Effector memory CD8-positive, alpha-beta T cell (primary cell): ENCODE measurements around the gene NUCB2.
"Not testable (repeated sequence)": the region's sequence is repeated elsewhere in the genome, so short reads cannot be mapped to it uniquely, and the experiment has no call there.

Experiments used
- ATAC-seq: fragments of 150-1000 bp; cut with Tn5 transposase; replicated peaks from 2 replicates; pipeline ENCODE4 v1.10.0; 2021; ENCODE audit warnings: mild to moderate bottlenecking, moderate library complexity
- DNase-seq, 3 experiments: peaks; one replicate each; pipeline ENCODE4 v3.0.0; 2021
- H3K27ac Mint-ChIP-seq, 2 donors: one replicate each; pipeline ENCODE4 v1.8.0; 2022; ENCODE audit warnings: mild to moderate bottlenecking in 2 of 2, mixed read lengths in 2 of 2, moderate library complexity in 2 of 2
- H3K27me3 Mint-ChIP-seq, 2 donors: one replicate each; pipeline ENCODE4 v1.8.0; 2022; ENCODE audit warnings: mixed read lengths in 2 of 2
- H3K36me3 Mint-ChIP-seq: one replicate; pipeline ENCODE4 v1.8.0; 2022; ENCODE audit warnings: mild to moderate bottlenecking, moderate library complexity, mixed read lengths; ENCODE audit not compliant: insufficient read depth
- H3K4me1 Mint-ChIP-seq, 2 donors: one replicate each; pipeline ENCODE4 v1.8.0; 2022; ENCODE audit warnings: low read depth in 2 of 2, mixed read lengths in 2 of 2
- H3K4me3 Mint-ChIP-seq, 2 donors: one replicate each; pipeline ENCODE4 v1.8.0; 2022; ENCODE audit warnings: mild to moderate bottlenecking in 2 of 2, mixed read lengths in 2 of 2, moderate library complexity in 2 of 2
- H3K9me3 Mint-ChIP-seq, 2 donors: one replicate each; pipeline ENCODE4 v1.8.0; 2022; ENCODE audit warnings: mixed read lengths in 2 of 2
- total RNA-seq, 9 experiments: gene quantifications; one replicate each; lab custom pipeline; 2026; lab: John Stamatoyannopoulos, UW

Gene NUCB2
- total RNA-seq = 7.6 to 91.5 (median 25.9) reads per million in 9 experiments

DNA sequence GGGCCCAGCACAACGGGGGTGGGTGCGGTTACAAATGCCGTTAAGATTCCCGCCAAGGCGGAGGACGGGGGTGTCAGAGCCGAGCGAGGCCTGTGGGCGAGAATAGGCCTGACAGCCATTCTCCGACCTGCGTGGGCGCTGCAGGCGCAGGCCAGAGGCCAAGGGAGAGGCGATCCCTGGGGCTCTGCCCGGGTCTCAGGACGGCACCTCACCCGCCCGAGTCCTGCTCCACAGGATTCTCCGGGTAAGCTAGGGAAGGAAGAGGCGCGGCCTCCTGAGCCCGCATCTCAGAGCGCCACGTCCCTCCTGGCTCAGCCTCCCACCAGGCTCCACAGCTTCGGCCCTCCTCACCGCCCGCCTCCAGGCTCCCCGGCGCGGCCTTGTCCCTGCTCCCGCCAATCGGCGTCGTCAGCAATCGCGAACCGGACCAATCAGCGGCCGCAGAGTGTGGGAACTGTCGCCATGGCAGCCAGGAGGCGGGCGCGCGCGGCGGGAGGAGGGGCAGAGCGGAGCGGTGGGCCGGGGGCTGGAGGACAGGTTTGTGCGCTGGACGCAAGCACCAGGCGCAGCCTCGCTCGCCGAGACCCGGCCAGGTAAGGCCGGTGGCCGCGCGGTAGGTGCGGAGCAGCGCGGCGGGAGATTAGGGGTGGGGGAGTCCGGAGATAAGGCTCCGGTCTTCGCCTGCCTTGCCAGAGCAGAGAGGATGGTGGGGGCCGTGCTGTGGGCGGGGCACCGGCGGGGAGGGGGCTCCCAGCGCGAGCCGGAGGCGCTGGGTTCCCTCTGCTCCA, at the start of gene NUCB2:
Gene NUCB2, plus strand, starts transcription at position 504 of the 788 bp plus-strand sequence. CDS start 18,585 bp downstream, outside the sequence.
- H3K4me1 Mint-ChIP-seq = peaks cover 19 to 28% of the 10 kb centered on the region in 2 donors
- no peaks in the 10 kb centered on the region for H3K9me3 Mint-ChIP-seq
- H3K4me3 Mint-ChIP-seq = peak within 1 kb of the TSS; percentile 63 to 95
- peak; percentile 94 for ATAC-seq
- peaks cover 19% of the 10 kb centered on the region for H3K36me3 Mint-ChIP-seq
- no peaks in the 10 kb centered on the region for H3K27me3 Mint-ChIP-seq
- peak; percentile 92 to 94 (median 93) for DNase-seq
- H3K27ac Mint-ChIP-seq = peak within 1 kb of the TSS; percentile 7 to 46

DNA sequence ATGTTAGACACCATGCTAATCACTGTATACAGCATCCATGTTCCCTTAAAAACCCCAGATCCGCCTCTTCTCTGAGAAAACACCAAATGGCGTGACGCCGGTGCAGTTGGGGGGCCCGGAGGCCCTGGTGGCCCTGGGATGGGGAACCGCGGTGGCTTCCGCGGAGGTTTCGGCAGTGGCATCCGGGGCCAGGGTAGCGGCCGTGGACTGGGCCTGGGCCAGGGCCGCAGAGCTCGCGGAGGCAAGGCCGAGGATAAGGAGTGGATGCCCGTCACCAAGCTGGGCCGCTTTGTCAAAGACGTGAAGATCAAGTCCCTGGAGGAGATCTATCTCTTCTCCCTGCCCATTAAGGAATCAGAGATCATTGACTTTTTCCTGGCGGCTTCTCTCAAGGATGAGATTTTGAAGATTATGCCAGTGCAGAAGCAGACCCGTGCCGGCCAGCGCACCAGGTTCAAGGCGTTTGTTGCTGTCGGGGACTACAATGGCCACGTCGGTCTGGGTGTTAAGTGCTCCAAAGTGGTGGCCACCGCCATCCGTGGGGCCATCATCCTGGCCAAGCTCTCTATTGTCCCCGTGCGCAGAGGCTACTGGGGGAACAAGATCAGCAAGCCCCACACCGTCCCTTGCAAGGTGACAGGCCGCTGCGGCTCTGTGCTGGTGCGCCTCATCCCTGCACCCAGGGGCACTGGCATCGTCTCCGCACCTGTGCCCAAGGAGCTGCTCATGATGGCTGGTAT, 48.2 kb upstream of the NUCB2 start:
- not testable (repeated sequence) for H3K4me3 Mint-ChIP-seq, H3K36me3 Mint-ChIP-seq, H3K27me3 Mint-ChIP-seq, DNase-seq, ATAC-seq, H3K4me1 Mint-ChIP-seq, H3K9me3 Mint-ChIP-seq, H3K27ac Mint-ChIP-seq

DNA sequence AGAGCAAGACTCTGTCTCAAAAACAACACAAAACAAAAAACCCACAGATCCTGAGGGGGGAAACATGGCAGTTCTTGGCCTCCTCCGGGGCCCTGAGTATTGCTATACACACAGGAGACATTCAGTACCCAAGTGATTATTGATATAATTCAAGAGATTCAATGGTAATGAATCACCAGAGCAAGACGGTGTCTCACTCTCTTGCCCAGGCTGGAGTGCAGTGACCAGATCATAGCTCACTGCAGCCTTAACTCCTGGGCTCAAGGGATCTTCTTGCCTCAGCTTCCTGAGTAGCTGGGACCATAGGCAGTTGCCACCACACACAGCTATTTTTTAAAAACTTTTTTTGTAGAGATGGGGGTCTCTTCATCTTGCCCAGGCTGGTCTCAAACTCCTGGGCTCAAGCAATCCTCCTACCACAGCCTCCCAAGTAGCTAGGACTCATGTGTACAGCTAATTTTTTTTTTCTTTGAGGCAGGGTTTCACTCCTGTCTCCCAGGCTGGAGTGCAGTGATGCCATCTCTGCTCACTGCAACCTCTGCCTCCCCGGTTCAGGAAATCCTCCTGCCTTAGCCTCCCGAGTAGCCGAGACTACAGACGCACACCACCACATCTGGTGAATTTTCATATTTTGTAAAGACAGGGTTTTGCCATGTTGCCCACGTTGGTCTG, 46.9 kb upstream of the NUCB2 start:
- no peak for ATAC-seq
- Mint-ChIP-seq H3K36me3 (no peaks in the 10 kb centered on the region), H3K27me3 (no peaks in the 10 kb centered on the region), H3K4me1 (peaks cover 6 to 7% of the 10 kb centered on the region in 2 donors), H3K9me3 (no peaks in the 10 kb centered on the region), H3K27ac (peak overlapping the region in 1 of 2 donors; percentile 72), H3K4me3 (peak overlapping the region in 1 of 2 donors; percentile 66)
- no peak for DNase-seq

DNA sequence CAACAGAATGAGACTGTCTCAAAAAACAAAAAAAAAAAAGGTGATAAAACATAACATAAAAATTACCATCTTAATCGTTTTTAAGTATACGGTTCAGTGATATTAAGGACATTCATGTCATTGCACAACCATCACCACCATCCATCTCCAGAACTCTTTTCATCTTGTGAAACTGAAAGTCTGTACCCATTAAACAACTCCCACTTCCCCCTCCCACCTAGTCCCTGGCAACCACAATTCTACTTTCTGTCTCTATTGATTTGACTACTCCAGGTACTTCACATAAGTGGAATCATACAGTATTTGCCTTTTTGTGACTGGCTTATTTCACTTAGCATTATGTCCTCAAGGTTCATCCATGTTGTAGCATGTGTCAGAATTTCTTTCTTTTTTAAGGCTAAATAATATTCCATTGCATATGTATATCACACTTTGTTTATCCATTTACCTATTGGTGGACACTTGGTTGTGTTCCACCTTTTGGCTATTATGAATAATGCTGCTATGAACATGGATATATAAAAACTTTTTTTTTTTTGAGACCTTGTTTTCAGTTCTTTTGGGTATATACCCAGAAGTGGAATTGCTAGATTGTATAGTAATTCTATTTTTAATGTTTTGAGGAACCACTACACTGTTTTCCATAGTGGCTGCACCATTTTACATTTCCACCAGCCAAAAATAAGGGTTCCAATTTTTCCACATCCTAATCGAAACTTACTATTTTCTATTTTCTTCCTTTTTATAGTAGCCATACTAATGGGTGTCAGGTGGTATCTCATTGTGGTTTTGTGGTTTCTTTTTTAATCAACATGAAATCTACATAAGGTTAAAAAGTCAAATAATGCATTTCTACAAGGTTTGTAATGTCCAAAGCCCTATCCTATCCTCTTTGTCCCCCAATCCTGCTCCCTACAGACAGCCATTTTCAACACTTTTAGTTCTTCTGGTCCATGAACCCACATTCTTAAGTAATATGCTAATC, 45.4 kb upstream of the NUCB2 start:
- Mint-ChIP-seq H3K4me1 (peaks cover 6 to 7% of the 10 kb centered on the region in 2 donors), H3K4me3 (peak overlapping the region; percentile 11 to 56), H3K27ac (no peak overlapping the region), H3K9me3 (no peaks in the 10 kb centered on the region), H3K27me3 (no peaks in the 10 kb centered on the region), H3K36me3 (no peaks in the 10 kb centered on the region)
- DNase-seq = peak in 1 of 3 experiments; percentile 4
- peak; percentile 86 for ATAC-seq

DNA sequence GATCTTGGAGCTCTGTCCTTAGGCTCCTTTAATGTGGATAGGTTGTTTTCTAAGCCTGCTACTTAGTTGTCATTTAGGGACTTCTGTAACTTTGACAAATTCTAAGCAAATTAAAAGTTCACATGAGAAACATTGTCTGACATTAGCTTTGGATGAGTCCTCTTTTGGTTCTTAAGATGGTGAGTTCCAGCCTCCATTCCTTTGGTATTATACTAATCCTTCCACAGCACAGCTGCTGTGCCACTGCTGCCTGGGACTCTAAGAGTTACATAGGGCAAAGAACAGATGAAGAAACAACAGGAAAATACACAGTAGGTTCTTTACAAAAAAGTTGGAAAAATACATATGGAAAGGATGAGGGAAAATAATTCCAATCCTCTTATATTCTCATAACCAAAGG, 43.4 kb upstream of the NUCB2 start:
- Mint-ChIP-seq H3K36me3 (no peaks in the 10 kb centered on the region), H3K9me3 (no peaks in the 10 kb centered on the region), H3K4me1 (peaks cover 6 to 7% of the 10 kb centered on the region in 2 donors), H3K4me3 (no peak overlapping the region), H3K27me3 (peaks cover 0 to 2% of the 10 kb centered on the region in 2 donors), H3K27ac (no peak overlapping the region)
- DNase-seq = no peak
- ATAC-seq = no peak

DNA sequence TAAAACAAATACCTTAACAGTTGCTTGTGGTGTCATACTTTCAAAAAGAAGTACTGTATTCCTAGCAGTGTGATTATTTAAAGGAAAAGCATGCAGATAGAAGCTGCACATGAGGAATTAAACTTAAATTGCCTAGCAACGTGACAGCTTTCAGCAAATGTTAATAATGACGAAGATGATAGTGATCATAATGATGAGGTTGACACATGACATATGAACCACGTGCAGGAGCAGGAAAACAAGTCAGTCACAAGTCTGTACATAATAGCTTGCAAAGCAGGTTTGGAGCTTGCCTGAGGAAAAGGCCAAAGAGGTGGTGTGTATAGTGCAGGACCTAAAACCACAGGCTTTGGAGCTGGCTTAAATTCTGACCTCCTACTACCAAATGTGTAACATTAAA, 38.2 kb upstream of the NUCB2 start:
- peaks cover 0 to 4% of the 10 kb centered on the region in 2 donors for H3K4me1 Mint-ChIP-seq
- H3K4me3 Mint-ChIP-seq = no peak overlapping the region
- ATAC-seq (no peak), DNase-seq (no peak)
- H3K27ac Mint-ChIP-seq = no peak overlapping the region
- H3K9me3 Mint-ChIP-seq = no peaks in the 10 kb centered on the region
- H3K27me3 Mint-ChIP-seq = peaks cover 4 to 17% of the 10 kb centered on the region in 2 donors
- no peaks in the 10 kb centered on the region for H3K36me3 Mint-ChIP-seq

GRCh38 chr11:17239927-17240326, 36.6 kb upstream of the NUCB2 start:
- not testable (repeated sequence) for ATAC-seq, H3K9me3 Mint-ChIP-seq, DNase-seq, H3K4me3 Mint-ChIP-seq, H3K36me3 Mint-ChIP-seq, H3K4me1 Mint-ChIP-seq, H3K27ac Mint-ChIP-seq
- H3K27me3 Mint-ChIP-seq = peaks cover 4 to 17% of the 10 kb centered on the region in 2 donors

DNA sequence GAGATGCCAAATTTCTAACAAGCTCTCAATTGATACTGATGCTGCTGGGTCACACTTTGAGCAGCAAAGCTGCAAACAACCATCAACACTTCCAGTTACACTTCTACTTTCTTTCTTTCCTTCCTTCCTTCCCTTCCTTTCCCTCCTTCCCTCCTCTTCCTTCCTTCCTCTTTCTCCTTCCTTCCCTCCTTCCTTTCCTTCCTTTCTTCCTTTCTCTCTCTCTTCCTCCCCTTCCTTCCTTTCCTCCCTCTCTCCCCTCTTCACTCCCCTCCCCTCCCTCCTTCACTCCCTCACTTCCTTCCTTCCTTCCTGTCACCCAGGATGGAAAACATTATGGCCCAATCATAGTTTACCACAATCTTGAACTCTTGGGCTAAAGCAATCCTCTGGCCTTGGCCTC, 35.8 kb upstream of the NUCB2 start:
- peaks cover 4 to 17% of the 10 kb centered on the region in 2 donors for H3K27me3 Mint-ChIP-seq
- no peak overlapping the region for H3K4me3 Mint-ChIP-seq
- peaks cover 4 to 7% of the 10 kb centered on the region in 2 donors for H3K4me1 Mint-ChIP-seq
- H3K27ac Mint-ChIP-seq = no peak overlapping the region
- H3K9me3 Mint-ChIP-seq = no peaks in the 10 kb centered on the region
- no peak for DNase-seq
- no peaks in the 10 kb centered on the region for H3K36me3 Mint-ChIP-seq
- ATAC-seq = no peak

DNA sequence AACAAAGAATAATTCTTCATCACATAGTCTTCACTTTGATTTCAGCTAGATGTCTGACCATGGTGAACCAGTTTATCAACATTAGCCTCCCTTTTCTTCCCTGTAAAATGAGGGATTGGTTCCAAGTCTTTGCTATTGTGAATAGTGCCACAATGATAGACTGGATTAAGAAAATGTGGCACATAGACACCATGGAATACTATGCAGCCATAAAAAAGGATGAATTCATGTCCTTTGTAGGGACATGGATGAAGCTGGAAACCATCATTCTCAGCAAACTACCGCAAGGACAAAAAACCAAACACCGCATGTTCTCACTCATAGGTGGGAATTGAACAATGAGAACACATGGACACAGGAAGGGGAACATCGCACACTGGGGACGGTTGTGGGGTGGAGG, 33.6 kb upstream of the NUCB2 start:
- H3K4me3 Mint-ChIP-seq, H3K9me3 Mint-ChIP-seq, H3K36me3 Mint-ChIP-seq, H3K27ac Mint-ChIP-seq, H3K4me1 Mint-ChIP-seq, DNase-seq, ATAC-seq: not testable (repeated sequence)
- H3K27me3 Mint-ChIP-seq = peaks cover 4 to 17% of the 10 kb centered on the region in 2 donors

- H3K27ac Mint-ChIP-seq = no peak overlapping the region
- H3K9me3 Mint-ChIP-seq = no peaks in the 10 kb centered on the region
- no peak for ATAC-seq
- peaks cover 0 to 7% of the 10 kb centered on the region in 2 donors for H3K27me3 Mint-ChIP-seq
- H3K4me1 Mint-ChIP-seq = peaks cover 4 to 7% of the 10 kb centered on the region in 2 donors
- no peak for DNase-seq
- H3K36me3 Mint-ChIP-seq = no peaks in the 10 kb centered on the region
- no peak overlapping the region for H3K4me3 Mint-ChIP-seq
These were observed 32.5 kb upstream of the NUCB2 start for GRCh38 chr11:17244046-17244445.

GRCh38 chr11:17250561-17251350, 25.8 kb upstream of the NUCB2 start:
- H3K4me3 Mint-ChIP-seq = no peak overlapping the region
- H3K27me3 Mint-ChIP-seq = peaks cover 4 to 18% of the 10 kb centered on the region in 2 donors
- ATAC-seq = no peak
- H3K4me1 Mint-ChIP-seq = no peaks in the 10 kb centered on the region
- peaks cover 2% of the 10 kb centered on the region for H3K36me3 Mint-ChIP-seq
- H3K9me3 Mint-ChIP-seq = no peaks in the 10 kb centered on the region
- H3K27ac Mint-ChIP-seq = no peak overlapping the region
- DNase-seq = no peak

DNA sequence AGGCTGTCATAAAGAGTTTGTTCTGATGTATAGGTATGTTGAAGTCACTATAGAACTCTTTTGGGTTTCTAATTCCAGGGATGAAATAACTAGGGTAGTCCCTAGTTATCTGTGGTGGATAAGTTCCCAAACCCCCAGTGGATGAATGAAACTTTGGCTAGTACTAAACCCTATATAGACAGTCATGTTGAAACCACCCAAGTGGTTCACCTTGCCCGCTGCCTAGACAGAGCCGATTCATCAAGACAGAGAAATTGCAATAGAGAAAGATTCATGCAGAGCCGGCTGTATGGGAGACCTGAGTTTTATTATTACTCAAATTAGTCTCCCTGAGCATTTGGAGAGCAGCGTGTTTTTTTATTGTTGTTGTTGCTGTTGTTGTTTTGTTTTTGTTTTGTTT, 23.8 kb upstream of the NUCB2 start:
- H3K27ac Mint-ChIP-seq = no peak overlapping the region
- DNase-seq (no peak), ATAC-seq (no peak)
- peaks cover 4 to 5% of the 10 kb centered on the region in 2 donors for H3K4me1 Mint-ChIP-seq
- peaks cover 3% of the 10 kb centered on the region for H3K36me3 Mint-ChIP-seq
- H3K27me3 Mint-ChIP-seq = peaks cover 4 to 18% of the 10 kb centered on the region in 2 donors
- no peak overlapping the region for H3K4me3 Mint-ChIP-seq
- H3K9me3 Mint-ChIP-seq = no peaks in the 10 kb centered on the region
